ENCODE measurements around the gene MTRF1L. TPM values are rescaled to one million over a fixed set of nuclear protein-coding genes. Genes with fewer than 3 reads are reported as not detected.

The MTRF1L gene
- total RNA-seq, 1 experiment from 2014 or later = 25.5 TPM

- TF ChIP-seq, protein P1, sequence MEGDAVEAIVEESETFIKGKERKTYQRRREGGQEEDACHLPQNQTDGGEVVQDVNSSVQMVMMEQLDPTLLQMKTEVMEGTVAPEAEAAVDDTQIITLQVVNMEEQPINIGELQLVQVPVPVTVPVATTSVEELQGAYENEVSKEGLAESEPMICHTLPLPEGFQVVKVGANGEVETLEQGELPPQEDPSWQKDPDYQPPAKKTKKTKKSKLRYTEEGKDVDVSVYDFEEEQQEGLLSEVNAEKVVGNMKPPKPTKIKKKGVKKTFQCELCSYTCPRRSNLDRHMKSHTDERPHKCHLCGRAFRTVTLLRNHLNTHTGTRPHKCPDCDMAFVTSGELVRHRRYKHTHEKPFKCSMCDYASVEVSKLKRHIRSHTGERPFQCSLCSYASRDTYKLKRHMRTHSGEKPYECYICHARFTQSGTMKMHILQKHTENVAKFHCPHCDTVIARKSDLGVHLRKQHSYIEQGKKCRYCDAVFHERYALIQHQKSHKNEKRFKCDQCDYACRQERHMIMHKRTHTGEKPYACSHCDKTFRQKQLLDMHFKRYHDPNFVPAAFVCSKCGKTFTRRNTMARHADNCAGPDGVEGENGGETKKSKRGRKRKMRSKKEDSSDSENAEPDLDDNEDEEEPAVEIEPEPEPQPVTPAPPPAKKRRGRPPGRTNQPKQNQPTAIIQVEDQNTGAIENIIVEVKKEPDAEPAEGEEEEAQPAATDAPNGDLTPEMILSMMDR (IDR thresholded peaks at IDR 0.05; ENCODE audit: unreplicated experiment) = no peak
- intact Hi-C loops (cut with micrococcal nuclease) = loop anchor here (2.0 kb wide), 1 partner anchor 394 kb away; no protein-coding TSS in a partner anchor
- Mint-ChIP-seq H3K27ac (ENCODE audit: low read depth, unreplicated experiment) (no peak overlapping the region), H3K9me3 (ENCODE audit: unreplicated experiment) (no peaks in the 10 kb centered on the region), H3K36me3 (ENCODE audit: insufficient read depth, unreplicated experiment) (no peaks in the 10 kb centered on the region), H3K4me3 (ENCODE audit: unreplicated experiment) (no peak overlapping the region), H3K27me3 (ENCODE audit: insufficient read depth, unreplicated experiment) (peaks cover 19% of the 10 kb centered on the region), H3K4me1 (ENCODE audit: insufficient read depth, unreplicated experiment) (peaks cover 7% of the 10 kb centered on the region)
- no peak for DNase-seq (ENCODE audit: unreplicated experiment)
- ChIA-PET POLR2A (no interaction called here), CTCF (interaction anchor here (0.6 to 3.6 kb wide), 4 partner anchors 40 to 197 kb away, joined by 3 to 49 read pairs (median 4); partner anchors contain the start of gene VIP)
- BruUV-seq (replicated peaks) = no TSS peak
Measured at GRCh38 chr6:152946484-152946883, 56.0 kb downstream of the MTRF1L start.

GRCh38 chr6:152943260-152943897, 59.1 kb downstream of the MTRF1L start:
- POLR2A ChIA-PET = interaction anchor here (0.6 to 0.8 kb wide), 3 partner anchors 36 to 215 kb away, joined by 3 read pairs; no protein-coding TSS in a partner anchor
- DNase-seq (ENCODE audit: unreplicated experiment) = peak; percentile 91
- BruUV-seq (replicated peaks) = no TSS peak
- intact Hi-C loops (cut with micrococcal nuclease) = no loop called here
- Mint-ChIP-seq H3K27me3 (ENCODE audit: insufficient read depth, unreplicated experiment) (peaks cover 11% of the 10 kb centered on the region), H3K4me3 (ENCODE audit: unreplicated experiment) (no peak overlapping the region), H3K27ac (ENCODE audit: low read depth, unreplicated experiment) (no peak overlapping the region), H3K36me3 (ENCODE audit: insufficient read depth, unreplicated experiment) (no peaks in the 10 kb centered on the region), H3K4me1 (ENCODE audit: insufficient read depth, unreplicated experiment) (peaks cover 7% of the 10 kb centered on the region), H3K9me3 (ENCODE audit: unreplicated experiment) (no peaks in the 10 kb centered on the region)
- TF ChIP-seq, protein P1 (IDR thresholded peaks at IDR 0.05; ENCODE audit: unreplicated experiment) = no peak
- CTCF ChIA-PET = interaction anchor here (0.9 kb wide), 1 partner anchor 79 kb away, joined by 3 read pairs; no protein-coding TSS in a partner anchor

DNA sequence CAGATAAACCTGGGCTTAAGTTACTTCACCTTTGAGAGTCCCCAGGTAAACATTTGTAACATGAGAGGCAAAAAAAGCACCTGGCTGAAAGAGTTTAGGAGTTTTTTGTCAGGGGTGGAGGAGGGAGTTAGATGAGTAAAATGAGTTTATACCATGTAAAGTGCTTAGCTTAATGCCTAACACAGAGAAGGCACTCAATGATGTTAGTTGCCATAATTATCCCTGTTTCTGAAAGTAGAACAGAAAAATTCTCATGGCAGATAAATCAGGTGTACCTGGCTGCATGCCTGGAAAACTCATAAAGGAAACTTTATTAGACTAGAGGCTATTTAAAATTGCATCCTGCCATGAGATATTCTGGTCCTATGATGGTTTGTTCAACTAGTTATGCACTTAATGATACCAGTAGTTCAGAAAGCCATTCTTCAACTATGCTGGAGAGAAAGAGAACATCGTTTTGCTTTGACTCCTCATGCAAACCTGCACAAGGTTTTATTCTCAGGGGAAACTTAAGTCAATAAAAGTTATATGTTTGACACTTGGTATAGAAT, 60.1 kb downstream of the MTRF1L start:
- ChIA-PET POLR2A (no interaction called here), CTCF (interaction anchor here (0.6 to 0.7 kb wide), 2 partner anchors 60 to 194 kb away, joined by 3 to 4 read pairs; no protein-coding TSS in a partner anchor)
- Mint-ChIP-seq H3K4me1 (ENCODE audit: insufficient read depth, unreplicated experiment) (no peaks in the 10 kb centered on the region), H3K36me3 (ENCODE audit: insufficient read depth, unreplicated experiment) (no peaks in the 10 kb centered on the region), H3K4me3 (ENCODE audit: unreplicated experiment) (no peak overlapping the region), H3K27me3 (ENCODE audit: insufficient read depth, unreplicated experiment) (peaks cover 20% of the 10 kb centered on the region), H3K27ac (ENCODE audit: low read depth, unreplicated experiment) (no peak overlapping the region), H3K9me3 (ENCODE audit: unreplicated experiment) (no peaks in the 10 kb centered on the region)
- TF ChIP-seq, protein P1 (IDR thresholded peaks at IDR 0.05; ENCODE audit: unreplicated experiment) = no peak
- DNase-seq (ENCODE audit: unreplicated experiment) = no peak
- no TSS peak for BruUV-seq (replicated peaks)
- intact Hi-C loops (cut with micrococcal nuclease) = no loop called here

DNA sequence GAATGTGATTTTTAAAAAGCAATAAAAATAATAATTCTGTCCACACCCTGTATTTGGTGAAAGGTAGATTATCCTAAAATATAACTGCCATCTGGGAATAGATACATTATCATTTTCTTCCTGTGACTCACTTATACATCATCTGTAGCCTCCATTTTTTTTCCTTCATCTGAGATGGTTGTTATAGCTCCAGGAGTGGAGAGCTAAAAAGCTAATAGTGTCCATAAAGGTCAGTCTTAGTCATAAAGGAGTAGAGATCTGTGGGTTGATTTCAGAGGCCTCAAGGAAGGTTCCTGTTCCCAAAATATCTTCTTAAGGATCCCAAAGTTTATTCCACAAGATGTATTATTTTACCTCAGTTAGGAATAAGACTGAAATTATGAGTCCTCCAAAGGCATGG, 60.8 kb downstream of the MTRF1L start:
- no peaks in the 10 kb centered on the region for H3K4me1 Mint-ChIP-seq (ENCODE audit: insufficient read depth, unreplicated experiment)
- no peak overlapping the region for H3K27ac Mint-ChIP-seq (ENCODE audit: low read depth, unreplicated experiment)
- TF ChIP-seq, protein P1 (IDR thresholded peaks at IDR 0.05; ENCODE audit: unreplicated experiment) = no peak
- ChIA-PET POLR2A (no interaction called here), CTCF (interaction anchor here (0.9 kb wide), 1 partner anchor 77 kb away, joined by 6 read pairs; no protein-coding TSS in a partner anchor)
- BruUV-seq (replicated peaks) = no TSS peak
- H3K4me3 Mint-ChIP-seq (ENCODE audit: unreplicated experiment) = no peak overlapping the region
- peaks cover 27% of the 10 kb centered on the region for H3K27me3 Mint-ChIP-seq (ENCODE audit: insufficient read depth, unreplicated experiment)
- DNase-seq (ENCODE audit: unreplicated experiment) = no peak
- no peaks in the 10 kb centered on the region for H3K9me3 Mint-ChIP-seq (ENCODE audit: unreplicated experiment)
- no peaks in the 10 kb centered on the region for H3K36me3 Mint-ChIP-seq (ENCODE audit: insufficient read depth, unreplicated experiment)
- intact Hi-C loops (cut with micrococcal nuclease) = no loop called here

Other genes starting within 250 kb of the MTRF1L start
- gene FBXO5, start 19.7 kb downstream of the MTRF1L start, total RNA-seq (2022) = 9.5 and 16.4 TPM in 2 replicates
- gene RGS17, start 128.6 kb upstream of the MTRF1L start, total RNA-seq (2022) = 2.5 and 3.7 TPM in 2 replicates